Brain pericyte (primary cell): ENCODE results near the gene MAPK9.
"Not testable (repeated sequence)": the region's sequence is repeated elsewhere in the genome, so short reads cannot be mapped to it uniquely, and the experiment has no call there.

Source experiments
- DNase-seq: peaks from one replicate; pipeline ENCODE4 v3.0.0-alpha.2; 2012; ENCODE audit warnings: low read depth, low spot score

MAPK9 gene

DNA sequence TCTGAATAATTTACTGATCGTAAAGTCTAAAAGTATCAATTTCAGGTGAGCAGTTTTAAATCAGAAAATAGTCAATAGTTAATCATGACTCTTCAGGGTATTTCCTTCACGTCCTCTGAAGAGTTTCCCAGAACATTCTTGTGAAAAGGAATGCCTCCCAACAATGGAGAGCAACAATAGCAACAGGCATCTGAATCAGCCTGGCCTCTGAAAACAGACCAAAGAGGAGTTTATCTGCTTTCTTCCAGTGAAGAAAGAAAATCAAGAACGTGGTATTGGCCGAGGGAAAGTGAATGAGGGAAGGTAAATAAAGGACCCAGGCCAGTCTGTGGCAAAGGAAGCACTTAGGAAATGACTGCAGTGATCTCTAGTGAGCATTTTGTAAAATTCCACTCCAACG lies 56.8 kb downstream of the MAPK9 start:
- DNase-seq: no peak

DNA sequence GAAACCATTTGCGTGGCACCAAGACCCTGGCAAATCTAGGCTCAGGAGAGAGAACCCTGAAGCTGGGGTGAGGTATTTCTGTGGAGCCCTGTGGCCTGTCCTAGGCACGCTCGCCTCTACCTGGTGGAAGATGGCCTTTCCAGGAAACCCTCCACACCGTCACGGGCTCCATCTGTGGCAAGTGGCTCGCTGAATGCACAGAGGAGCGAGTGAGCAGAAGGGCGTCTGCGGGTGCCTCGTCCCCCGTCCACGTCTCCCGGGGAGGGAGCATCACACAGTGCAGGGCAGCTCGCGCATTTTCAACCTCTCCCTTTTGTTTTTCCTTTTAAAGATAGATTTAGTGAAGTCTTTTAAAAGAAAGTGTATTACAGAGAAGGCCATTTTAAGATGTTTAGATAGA lies 57.6 kb downstream of the MAPK9 start:
- no peak for DNase-seq

DNA sequence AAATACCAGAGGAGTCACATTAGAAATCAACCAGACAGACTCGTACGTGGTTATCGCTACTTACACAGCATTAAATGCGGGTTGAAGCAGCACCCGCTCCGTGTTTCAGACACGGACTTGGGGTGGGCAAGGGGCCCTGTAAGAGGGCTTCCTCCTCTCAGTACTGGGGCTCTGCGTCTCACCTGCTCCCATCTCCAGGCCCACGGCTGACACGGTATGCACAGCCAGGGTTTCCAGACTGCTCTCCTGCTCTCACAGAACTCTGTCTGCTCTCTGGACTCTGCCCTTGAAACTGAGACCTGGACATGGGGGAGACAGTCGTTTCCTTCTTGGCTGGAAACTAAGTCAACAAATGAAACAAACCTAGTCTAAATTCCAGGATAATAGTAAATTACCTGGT lies 58.2 kb downstream of the MAPK9 start:
- no peak for DNase-seq

DNA sequence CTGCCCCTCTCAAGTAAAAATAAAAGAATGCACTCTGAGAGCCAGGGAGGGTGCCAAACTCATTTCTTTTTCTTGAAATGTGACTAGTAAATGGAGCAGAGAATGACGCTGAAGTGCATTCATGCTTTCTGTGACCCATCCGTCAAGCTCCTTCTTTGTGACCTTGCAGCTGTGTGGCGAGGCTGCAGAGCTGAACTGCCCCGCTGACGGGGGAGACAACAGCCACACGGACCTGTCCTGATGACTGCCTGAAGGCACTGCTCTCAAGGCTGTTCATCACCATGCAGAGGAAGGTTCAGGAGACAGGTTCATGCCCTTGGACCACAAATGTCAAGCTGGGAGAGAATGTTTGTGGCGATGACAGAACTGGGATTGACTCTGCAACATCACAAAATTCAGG lies 61.9 kb downstream of the MAPK9 start:
- no peak for DNase-seq

DNA sequence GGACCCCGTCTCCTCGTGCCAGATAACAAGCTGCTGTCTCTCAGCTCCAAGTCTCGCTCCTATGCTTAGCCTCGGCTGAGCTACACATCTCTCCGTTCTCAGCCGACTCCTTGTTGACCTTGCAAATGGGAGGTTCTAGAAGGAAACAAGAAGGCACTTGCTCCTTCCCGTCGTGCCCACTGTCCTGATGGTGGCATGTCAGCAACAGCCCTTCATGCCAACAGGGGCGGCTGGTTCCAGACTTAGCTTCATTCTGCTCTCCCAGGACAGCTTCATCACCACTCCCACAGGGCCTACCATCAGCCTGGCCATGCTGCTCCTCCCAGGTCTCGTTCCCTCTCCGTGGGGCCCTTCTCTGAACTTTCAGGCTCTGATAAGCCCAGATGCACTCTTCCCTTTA lies 69.8 kb downstream of the MAPK9 start:
- no peak for DNase-seq

DNA sequence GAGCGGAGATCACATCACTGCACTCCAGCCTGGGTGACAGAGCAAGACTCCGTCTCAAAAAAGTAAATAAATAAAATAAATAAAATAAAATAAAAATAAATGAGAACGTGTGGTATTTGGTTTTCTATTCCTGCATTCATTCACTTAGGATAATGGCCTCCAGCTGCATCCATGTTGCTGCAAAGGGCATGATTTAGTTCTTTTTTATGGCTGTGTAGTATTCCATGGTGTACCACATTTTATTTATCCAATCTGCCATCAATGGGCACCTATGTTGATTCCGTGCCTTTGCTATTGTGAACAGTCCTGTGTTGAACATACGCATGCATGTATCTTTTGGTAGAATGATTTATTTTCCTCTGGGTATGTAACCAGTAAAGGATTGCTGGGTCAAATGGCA lies 74.1 kb downstream of the MAPK9 start:
- DNase-seq: no peak

DNA sequence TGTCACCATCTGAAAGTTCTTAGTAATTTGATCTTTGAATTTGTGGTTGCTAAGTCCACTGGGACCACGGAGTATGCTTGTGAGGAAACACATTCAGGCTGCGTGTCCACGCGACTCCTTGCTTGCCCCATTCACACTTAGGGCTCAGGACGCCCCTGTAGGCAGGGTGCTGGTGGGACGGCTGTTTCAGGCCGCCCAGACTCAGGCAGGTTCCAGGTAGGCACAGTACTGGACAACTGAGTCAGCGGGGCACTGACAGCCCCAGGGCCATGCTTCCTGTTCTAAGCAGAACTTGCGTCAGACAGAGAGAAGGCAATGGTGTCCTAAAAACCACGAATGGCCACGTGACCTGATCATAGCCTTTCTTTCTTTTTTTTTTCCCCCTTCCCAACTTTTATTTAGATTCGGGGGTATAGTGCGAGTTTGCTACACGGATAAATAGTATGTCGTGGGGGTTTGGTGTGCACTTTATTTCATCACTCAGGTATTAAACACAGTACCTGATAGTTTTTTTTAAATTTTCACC lies 75.2 kb downstream of the MAPK9 start:
- no peak for DNase-seq

DNA sequence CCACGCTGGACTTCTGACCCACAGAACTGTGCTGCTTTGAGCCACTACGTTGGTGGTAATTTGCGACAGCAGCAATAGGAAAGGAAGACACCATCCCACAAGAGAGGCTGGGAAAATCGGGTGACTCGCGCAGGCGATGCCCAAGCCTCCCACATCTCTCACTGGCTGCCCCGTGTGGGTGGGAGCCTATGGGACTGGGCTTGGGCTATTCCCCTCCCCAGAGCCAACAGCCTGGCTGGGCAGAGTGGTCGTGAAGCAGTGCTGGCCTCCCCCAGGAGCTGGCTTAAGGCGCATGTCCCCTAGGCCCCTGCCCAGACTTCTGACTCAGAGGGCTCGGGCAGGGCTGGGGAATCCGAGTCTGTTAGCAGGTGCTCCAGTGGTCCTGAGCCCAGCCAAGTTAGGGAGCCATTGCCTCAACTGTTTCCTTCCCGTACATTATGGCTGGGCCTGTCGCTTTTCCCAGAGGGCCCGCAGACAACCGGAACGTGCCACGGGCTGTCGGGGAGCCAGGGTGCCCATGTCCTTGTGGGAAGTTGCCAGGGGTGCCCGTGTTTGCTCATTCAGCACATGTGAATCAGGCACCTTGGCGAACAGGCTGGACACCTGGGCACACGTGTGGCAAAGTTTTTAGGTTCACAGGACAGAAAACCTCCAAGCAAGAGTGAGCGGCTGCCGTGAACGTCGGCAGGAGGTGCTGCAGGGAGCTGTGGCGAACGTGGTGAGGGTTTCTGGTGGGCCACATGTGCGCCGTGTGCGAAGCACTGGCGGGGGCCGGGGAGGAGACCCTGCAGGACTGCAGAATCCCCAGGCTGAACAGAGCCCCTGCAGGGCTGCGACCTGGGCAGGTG lies 75.9 kb downstream of the MAPK9 start:
- DNase-seq: no peak

DNA sequence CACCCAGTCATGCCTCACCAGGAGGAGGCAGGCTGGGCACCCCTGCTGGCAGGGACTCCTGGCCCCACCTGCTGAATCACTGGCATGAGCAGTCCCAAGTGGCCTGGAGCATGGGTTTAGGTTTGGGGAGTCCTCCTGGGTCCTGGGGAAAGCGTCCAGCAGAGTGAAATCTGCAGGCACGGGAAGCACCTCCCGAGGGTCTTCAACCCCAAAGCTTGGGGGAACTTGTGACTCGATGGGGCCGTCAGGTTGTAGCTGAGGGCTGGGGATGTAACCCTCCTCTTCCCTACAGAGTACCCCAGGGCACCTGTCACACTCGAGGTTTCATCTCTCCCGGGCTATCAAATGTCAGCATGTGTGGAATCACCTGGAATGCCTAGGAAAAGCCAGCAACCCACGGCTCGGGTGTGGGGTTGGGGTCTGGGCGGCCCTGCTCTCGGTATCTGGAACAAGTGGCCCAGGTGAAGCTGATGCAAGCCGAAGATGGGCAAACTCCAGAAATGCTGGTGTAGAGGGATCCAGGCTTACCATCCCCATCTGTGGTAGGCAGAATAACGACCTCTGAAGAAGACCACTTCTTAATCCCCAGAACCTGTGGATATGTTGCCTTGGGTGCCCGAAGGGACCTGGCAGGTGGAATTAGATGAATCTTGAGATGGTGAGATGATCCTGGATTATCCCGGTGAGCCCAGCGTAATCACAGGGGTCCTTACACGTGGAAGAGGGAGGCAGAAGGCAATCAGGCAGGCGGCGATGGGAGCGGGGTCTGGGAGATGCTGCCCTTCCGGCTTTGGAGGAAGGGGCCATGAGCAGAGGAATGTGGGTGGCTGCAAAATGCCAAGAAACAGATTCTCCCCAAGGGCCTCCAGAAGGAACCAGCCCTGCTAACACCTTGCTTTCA lies 76.8 kb downstream of the MAPK9 start:
- DNase-seq: no peak

DNA sequence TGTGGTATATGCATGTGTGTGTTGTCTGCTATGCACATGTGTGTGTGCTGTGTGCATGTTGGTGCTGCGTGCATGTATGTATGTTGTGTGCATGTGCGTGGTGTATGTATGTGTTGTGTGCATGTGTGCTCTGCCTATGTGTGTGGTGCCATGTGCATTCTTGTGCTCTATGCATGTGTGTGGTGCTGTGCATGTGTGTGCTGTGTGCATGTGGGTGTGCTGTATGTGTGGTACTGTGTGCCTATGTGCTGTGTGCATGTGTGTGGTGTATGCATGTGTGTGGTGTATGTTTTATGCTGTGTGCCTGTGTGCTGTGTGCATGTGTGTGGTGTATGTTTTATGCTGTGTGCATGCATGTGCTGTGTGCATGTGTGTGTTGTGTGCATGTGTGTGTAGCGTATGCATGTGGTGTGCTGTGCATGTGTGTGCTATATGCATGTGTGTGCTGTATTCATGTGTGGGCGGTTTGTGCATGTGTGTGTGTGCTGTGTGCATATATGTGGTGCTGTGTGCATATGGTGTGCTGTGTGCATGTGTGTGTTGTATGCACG lies 78.2 kb downstream of the MAPK9 start:
- DNase-seq: no peak

DNA sequence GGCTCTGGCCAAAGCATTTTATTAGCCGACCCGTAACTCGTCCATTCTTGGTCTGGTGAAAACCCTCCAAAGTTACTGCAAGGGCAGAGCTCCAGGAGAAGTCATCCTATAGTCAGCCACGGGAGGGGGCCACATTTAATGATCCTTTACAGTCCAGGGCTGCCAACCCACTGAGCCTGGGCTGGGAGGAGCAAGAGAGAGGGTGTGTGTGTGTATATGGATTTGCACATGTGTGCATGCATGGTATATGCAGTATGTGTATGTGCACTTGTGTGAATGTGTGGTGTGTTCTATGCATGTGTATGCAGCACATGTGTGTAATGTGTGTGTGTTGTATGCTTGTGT lies 78.7 kb downstream of the MAPK9 start:
- DNase-seq: no peak

DNA sequence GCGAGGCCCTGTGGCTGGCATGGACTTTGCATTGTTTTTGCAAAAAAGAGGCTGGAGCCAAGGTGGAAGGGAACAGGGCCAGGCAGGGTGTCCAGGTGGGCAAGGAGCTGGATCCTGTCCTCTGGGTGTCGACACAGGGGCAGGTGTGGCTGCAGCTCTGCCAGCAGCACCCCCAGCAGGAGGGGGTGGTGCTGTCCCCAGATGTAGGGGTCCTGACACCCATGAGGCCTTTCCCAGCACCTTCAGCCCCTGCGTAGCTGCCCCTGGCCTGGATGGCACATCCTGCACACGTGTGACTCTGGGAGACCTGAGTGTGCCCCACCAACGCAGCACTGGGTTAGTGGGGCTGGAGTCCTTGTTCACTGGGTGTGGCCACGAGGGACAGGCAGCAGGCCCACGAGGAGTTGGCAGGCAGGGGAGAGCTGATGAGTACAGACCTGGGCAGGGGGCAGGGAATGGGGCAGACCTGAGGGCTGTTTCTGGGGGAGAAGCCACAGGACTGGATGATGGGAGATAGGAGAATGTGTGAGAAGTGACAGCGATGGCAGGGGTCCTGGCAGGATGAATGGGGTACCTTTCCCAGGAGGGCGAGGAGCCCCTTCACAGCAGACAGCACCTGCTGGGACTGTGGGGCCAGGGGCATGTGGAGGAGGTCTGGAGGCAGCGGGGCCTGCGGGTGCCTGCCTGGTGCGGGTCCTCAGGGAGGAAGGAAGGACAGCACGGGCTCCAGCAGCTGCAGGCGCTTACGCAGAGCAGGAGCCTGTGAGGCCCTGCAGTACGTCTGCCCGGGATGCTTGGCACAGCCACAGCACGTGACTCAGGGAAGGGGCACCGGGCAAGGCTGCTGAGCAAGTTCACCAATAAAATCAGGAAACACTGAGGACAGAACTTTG lies 79.3 kb downstream of the MAPK9 start:
- no peak for DNase-seq

DNA sequence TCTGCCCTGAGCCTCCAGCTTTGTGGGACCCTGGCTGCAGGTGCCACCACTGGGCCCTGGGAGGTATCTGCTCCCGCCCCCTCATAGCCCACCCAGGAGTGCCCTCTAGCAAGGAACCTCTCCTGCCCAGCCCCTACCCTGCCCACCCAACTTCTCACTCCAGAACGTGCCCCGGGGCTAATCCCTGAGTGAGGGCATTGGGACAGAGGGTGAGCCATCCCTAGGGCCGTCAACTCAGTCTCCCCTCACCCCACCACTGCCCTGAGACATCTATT lies 80.2 kb downstream of the MAPK9 start:
- no peak for DNase-seq

DNA sequence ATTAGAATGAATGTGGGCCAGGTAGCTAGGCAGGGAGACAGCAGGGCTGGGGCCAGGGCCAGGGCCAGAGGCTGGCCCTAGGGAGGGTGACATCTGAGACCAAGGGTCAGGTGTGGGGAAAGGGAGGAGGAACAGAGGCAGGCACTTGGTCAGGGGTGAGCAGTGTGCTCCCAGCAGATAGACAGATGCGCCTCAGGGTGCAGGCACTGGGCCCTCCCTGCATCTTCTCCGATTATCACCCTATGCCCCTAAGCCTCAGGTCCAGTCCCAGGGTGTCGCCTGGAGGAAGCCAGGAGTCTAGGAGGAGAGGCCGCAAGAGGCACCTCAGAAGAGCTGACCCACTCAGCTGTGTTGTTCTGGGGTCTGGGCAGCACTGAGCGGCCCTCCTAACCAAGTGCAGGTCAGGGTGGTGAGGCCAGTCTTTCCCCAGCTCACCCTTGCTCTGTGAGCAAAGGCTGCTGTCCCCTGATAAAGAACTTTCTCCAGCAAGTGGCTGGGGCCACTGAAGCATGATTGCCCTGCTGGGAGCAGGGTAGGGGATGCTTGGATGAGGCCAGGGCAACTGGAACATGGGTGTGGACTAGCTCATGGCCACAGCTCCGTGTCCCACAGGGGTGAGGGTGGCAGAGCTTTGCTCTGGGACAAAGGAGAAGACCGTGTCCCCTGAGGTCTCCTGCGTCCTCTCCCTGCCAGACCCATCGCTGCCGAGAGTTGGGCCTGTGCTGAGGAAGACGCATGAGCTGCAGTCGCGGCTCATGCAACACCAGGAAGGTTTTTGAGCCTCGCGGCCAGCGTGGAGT lies 80.7 kb downstream of the MAPK9 start:
- DNase-seq: no peak

DNA sequence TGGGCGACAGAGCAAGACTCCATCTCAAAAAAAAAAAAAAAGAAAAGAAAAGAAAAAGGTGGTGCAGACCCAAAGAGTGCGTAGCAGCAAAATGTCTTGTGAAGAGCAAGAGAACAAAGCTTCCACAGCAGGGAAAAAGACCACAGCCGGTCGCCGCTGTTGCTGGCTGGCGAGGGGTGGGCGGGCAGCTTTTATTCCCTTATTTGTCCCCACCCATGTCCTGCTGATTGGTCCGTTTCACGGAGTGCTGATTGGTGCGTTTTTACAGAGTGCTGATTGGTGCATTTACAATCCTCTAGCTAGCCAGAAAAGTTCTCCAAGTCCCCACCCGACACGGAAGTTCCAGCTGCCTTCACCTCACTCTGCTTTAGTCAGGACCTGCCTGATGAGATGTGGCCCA lies 81.8 kb downstream of the MAPK9 start:
- not testable (repeated sequence) for DNase-seq

DNA sequence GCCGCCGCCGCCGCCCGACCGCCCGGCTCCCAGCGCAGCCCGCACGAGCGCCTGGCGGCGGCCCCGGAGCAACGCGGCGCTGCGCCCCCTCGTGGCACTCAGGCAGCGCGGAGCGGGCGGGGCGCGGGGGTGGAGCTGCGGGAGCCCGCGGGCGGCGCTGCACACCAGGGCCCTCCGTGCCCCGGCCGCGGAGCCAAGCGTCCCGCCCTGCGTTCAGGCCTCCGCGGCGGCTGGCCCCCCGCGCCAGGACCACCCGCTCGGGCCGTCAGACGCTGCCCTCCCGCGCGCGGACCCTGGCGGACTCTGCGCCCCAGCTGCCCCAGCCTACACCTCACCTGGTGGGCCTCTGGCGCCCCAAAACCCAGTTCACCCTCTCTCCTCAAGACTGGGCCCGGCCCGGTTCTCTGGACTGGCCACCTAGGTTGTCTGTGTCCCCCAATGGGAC lies 82.7 kb downstream of the MAPK9 start, which contains the start of gene RASGEF1C:
Gene RASGEF1C, minus strand, starts transcription at position 75 of the 445 bp plus-strand sequence. CDS start 71,159 bp downstream, outside the sequence.
- DNase-seq: no peak

DNA sequence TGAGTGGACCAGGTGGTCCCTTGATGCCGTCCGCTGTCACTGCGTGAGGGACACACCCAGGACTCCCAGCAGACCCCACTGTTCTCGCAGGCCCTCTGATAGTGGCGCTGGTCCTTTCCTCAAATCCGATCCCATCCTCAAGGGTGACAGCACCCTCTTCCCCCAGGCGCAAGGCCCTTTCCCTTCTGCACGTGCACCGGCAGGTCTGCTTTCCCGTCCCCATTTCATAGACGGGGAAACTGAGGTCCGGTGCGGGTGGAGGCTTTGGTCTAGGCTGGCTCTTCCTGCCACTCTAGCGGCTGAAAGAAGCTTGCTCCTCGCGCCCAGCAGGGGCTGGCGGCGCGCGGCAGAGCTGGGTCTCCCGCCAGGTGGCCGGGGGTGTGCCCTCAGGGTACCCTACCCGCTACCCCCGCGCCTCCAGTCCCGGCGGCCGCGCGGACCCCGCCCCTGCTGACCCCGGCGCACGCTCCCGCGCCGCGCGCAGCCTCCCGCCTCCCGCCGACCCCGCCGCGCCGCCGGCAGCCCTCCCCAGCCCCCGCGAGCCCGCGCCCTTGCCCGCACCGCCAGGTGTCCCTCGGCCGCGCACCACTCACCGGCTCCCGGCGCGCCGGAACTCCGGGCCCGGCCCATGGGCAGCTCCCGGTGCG lies 83.3 kb downstream of the MAPK9 start:
- no peak for DNase-seq

DNA sequence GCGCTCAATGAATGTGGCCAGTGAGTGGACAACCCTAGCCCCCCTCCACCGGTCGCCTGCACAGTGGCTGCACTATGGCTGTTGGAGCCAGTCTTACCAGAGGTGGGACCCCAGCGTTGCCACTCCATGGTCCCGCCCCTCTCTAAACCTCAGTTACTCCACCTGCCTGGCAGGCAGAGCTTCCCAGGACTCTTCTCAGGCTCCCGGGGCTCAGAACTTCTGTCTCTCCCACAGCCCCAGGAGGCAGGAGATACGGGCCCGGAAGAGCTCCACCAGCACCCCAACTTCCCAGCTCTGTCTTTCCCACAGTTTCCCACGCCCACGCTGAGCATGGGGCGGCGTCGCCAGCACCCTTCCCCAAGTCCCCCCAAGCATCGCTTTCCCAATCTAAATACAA lies 83.8 kb downstream of the MAPK9 start:
- DNase-seq: no peak

DNA sequence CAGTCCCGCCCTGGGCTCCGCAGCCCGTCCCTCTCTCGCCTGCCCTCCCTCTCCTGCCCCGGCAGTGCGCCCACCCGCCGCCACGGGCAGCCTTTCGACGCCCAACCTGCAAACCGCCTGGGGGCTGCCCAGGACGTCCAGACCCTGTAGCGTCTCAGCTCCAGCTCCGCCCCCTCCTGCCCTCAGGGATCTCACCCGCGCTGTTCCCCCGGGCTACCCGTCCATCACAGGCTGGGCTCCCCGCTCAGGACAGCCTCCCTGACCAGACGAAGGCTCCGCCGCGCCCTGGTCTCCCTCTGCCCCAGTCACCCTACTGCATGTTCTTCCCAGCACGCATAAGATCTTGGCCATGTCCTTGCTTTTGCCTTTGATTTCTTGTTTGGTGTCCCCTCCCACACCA lies 84.3 kb downstream of the MAPK9 start:
- DNase-seq: no peak

DNA sequence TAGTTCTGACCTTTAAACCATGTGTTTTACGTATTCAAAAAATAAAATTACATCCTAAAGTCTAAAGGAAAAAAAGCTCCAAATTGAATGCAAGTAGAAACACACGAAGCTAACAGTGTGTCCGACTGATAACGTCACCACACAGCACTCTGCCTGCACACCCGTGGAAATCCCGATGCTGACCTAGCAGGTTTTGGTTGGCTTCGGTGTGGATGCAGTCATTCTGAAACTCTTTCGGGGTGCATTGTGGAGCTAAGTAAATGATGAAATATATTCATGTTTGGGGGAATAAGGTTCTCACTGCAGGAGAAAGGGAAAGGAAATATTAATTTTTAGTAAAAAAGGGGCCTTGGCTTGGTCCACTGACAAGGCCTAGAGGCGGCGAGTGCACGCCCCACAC lies 84.9 kb downstream of the MAPK9 start:
- DNase-seq: no peak
